SK-N-MC (cell line): Measurements from ENCODE around the gene GPR108.

Experiments
- EZH2 ChIP-seq: fragments of 200-600 bp; sonication (generic); IDR thresholded peaks from one replicate; pipeline ENCODE4 v1.6.1; 2017; ENCODE audit warnings: antibody characterized with exemption
- POLR2AphosphoS5 ChIP-seq: IDR thresholded peaks from 2 replicates; pipeline ENCODE4 v1.6.1; 2012; ENCODE audit warnings: mild to moderate bottlenecking, low read depth, low read length, borderline replicate concordance

- TF ChIP-seq EZH2, result no peak
- no peak for TF ChIP-seq POLR2AphosphoS5
Observed at GRCh38 chr19:6731822-6732221, 5.6 kb downstream of the GPR108 start.
